GM21381 (cell line): Measurements from ENCODE around the gene SPSB3.
"Not testable (repeated sequence)": the region's sequence is repeated elsewhere in the genome, so short reads cannot be mapped to it uniquely, and the experiment has no call there.

Experiments used
- ATAC-seq: cut with Tn5 transposase; IDR thresholded peaks from one replicate; pipeline ENCODE4 v1.9.1; 2021; ENCODE audit warnings: mild to moderate bottlenecking, moderate library complexity; ENCODE audit not compliant: unreplicated experiment

The SPSB3 gene

GRCh38 chr16:1744338-1744840 lies 38.0 kb downstream of the SPSB3 start:
- ATAC-seq = no peak

DNA sequence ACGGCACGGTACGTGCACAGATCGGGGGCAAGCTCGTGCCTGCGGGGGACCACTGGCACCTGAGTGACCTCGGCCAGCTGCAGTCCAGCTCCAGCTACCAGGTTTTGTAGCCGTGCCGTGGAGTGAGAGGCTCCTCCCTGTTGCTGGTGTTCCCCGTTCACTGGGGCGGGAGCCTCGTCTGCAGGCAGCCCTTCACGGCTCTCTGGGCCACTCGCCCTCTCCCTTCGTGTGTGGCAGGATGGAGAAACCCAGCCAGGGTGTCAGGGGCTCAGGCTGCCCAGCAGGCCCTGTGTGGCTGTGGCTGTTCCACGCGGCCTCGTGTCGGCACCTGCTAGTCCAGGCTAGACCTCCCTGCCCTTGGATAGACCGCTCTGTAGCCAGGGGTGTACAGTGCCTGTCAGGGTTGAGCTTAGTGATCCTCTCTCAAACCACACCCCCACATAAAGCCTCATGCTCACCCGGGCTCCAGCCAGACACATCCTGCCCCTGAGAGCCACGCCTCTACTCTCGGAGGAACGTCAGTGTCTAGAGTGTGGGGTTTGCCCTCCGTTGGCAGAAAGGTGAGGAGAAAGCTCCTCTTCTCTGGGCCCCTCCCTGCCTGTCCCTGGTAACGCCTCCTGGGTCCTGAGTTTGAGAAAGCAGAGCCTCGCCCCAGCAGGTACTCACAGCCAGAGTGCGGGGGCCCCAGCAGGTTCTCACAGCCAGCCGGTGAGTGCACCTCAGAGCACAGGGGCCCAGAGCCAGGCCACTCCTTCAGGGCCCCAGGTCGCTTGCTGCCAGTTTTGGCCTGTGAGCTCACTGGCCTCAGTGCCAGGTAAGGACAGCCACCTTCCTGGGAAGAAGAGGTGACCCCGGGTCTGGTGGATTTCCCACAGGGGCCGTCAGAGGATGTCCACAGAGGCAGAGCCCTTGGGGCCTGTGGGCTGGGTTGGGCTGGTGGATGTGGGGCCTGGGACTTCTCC lies 38.7 kb downstream of the SPSB3 start:
- ATAC-seq = no peak

DNA sequence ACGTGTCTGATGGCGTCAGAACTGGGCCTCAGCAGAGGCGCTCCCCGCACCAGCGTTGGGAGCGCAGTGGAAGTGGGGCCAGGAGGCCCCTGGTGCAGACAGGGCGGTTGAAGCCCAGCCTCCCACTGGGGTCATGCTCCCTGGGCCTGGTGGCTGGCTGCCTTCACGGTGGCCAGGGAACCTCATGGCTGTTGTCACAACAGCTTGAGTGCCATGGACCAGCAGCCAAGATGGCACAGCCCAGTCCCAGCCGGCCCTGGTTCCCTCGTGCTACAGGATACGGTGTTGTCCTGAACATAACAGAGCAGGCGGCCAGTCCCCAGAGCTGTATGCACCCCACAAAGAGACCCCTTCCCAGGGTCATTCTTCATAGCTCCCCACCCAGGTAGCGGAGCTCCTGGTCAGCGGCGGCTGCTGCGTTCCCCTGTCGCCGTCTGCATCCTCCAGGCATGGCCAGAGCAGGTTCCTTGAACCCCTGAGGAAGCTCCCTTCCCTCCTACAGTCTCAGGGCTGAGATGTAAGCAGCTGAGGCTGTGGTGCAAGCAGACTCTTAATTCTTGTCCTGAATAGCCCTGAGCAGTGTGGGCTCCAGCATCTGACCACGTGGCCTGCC lies 40.7 kb downstream of the SPSB3 start:
- ATAC-seq = no peak

- no peak for ATAC-seq
Measured at GRCh38 chr16:1740781-1741490, 41.4 kb downstream of the SPSB3 start.

GRCh38 chr16:1740234-1740633 lies 42.1 kb downstream of the SPSB3 start:
- ATAC-seq = no peak

GRCh38 chr16:1734816-1735215 lies 47.6 kb downstream of the SPSB3 start:
- ATAC-seq = no peak

GRCh38 chr16:1734123-1734522 lies 48.2 kb downstream of the SPSB3 start:
- no peak for ATAC-seq

GRCh38 chr16:1732551-1732987 lies 49.8 kb downstream of the SPSB3 start:
- not testable (repeated sequence) for ATAC-seq

GRCh38 chr16:1732071-1732470 lies 50.3 kb downstream of the SPSB3 start:
- ATAC-seq = no peak

- ATAC-seq = no peak
Measured at GRCh38 chr16:1731603-1732002, 50.8 kb downstream of the SPSB3 start.

GRCh38 chr16:1731073-1731472 lies 51.3 kb downstream of the SPSB3 start:
- ATAC-seq = no peak

- no peak for ATAC-seq
Measured at GRCh38 chr16:1729445-1729844, 52.9 kb downstream of the SPSB3 start.

DNA sequence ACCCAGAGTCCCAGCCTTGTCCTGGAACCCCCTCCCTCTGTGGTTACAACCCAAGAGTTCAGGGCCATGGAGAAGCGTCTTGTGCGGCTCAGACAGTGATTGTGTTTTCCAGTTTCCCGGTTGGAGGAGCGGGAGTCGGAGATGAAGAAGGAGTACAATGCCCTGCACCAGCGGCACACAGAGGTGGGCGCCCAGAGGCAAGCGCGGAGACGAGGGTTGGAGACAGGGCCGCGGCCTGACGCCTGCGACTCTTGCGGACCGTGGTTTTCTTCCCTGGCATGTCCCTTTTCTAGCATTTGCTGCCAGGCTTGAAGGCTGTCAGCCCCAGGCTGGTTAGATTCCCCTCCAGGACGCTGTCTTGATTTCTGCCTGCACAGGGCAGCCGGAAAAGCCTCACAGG lies 53.3 kb downstream of the SPSB3 start:
- no peak for ATAC-seq

DNA sequence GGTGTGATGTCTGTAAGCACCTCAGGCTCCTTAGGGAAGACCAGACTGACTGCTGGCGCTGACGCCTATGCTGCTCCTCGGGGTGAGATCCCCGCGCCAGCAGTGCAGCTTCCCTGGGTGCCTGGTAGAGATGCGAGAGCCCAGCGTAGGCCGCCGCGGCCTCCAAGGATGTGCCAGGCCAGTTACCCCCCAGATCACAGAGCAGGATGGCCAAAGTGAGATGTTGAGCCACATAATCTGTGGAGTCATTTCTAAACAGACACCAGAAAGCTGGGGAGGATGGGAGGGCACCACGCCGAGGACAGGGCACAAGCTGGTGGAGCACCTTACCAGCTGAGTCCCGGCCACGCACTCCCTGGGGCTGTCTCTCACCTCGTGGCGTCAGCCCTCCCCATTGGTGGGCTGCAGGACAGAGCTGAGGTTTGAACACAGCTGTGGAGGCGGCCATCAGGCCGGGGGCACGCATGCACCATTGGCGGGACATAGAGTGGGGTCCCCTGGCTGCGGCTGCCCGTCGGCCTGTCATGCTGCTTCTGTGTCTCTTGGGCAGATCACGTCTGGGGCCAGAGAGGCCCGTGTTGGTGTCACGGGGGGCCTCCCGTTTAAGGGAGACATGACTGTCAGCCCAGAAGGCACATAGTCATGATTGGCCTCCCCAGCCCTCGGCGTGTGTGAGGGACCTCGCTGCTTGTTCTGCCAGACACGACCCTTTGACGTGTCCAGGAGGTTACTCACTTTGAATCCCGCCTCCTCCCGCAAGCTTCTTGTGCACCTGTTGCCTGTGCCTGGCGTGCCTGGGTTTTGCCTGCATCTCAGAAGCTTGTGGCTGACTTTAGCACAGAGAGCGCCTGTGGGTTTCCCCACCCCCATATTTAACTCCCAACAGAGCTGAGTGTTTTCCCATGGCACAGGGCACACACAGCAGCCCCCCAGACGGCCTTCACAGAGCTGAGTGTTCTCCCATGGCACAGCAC lies 54.4 kb downstream of the SPSB3 start:
- ATAC-seq = no peak
